SK-N-SH treated with all-trans-retinoic acid at 6 μM for 48 hours (cell line): ENCODE data around the gene LAPTM4A.

Experiments
- ATAC-seq: fragments of 200-7000 bp; cut with Tn5 transposase; 3 replicates; pipeline ENCODE4 v1.9.1; 2020; ENCODE audit warnings: mild to moderate bottlenecking, moderate library complexity
- ARNTL ChIP-seq: fragments of 450-650 bp; formaldehyde crosslinking; IDR thresholded peaks from 2 replicates; pipeline ENCODE4 v1.5.0; 2020; ENCODE audit warnings: low read depth, mild to moderate bottlenecking, moderate library complexity, borderline replicate concordance
- BACH2 ChIP-seq: fragments of 250-450 bp; sonication (Bioruptor Pico); IDR thresholded peaks from 2 replicates; pipeline ENCODE4 v1.9.0; 2021; ENCODE audit warnings: mild to moderate bottlenecking, borderline replicate concordance
- CSDC2 ChIP-seq: fragments of 250-450 bp; sonication (Bioruptor Pico); IDR thresholded peaks from 2 replicates; pipeline ENCODE4 v1.5.0; 2020; ENCODE audit warnings: mild to moderate bottlenecking, moderate library complexity
- ESRRG ChIP-seq: fragments of 250-450 bp; sonication (Bioruptor Pico); IDR thresholded peaks from 2 replicates; pipeline ENCODE4 v1.6.1; 2021; ENCODE audit warnings: mild to moderate bottlenecking
- GLIS3 ChIP-seq: fragments of 250-450 bp; sonication (Bioruptor Pico); IDR thresholded peaks from 2 replicates; pipeline ENCODE4 v1.5.0; 2020; ENCODE audit warnings: mild to moderate bottlenecking, moderate library complexity
- OSR1 ChIP-seq: fragments of 250-450 bp; sonication (Bioruptor Pico); IDR thresholded peaks from 2 replicates; pipeline ENCODE4 v1.8.0; 2022; ENCODE audit warnings: moderate library complexity, mild to moderate bottlenecking, inconsistent platforms
- PPARA ChIP-seq: fragments of 250-450 bp; sonication (Bioruptor Pico); IDR thresholded peaks from 2 replicates; pipeline ENCODE4 v1.5.0; 2020; ENCODE audit warnings: mild to moderate bottlenecking, borderline replicate concordance
- RARB ChIP-seq: fragments of 250-450 bp; sonication (Bioruptor Pico); IDR thresholded peaks from 2 replicates; pipeline ENCODE4 v1.8.0; 2021; ENCODE audit warnings: mild to moderate bottlenecking, moderate library complexity
- SNAI2 ChIP-seq: fragments of 250-450 bp; sonication (Bioruptor Pico); IDR thresholded peaks from 2 replicates; pipeline ENCODE4 v1.5.0; 2020; ENCODE audit warnings: mild to moderate bottlenecking, moderate library complexity
- TCF4 ChIP-seq: fragments of 250-450 bp; sonication (Bioruptor Pico); IDR thresholded peaks from 2 replicates; pipeline ENCODE4 v1.8.0; 2021; ENCODE audit warnings: mild to moderate bottlenecking, moderate library complexity, borderline replicate concordance
- TOX ChIP-seq: fragments of 250-450 bp; sonication (Bioruptor Pico); IDR thresholded peaks from 2 replicates; pipeline ENCODE4 v1.8.0; 2021; ENCODE audit warnings: mild to moderate bottlenecking, moderate library complexity, borderline replicate concordance
- ZC3H10 ChIP-seq: fragments of 250-450 bp; sonication (Bioruptor Pico); IDR thresholded peaks from 2 replicates; pipeline ENCODE4 v1.5.1; 2021; ENCODE audit warnings: mild to moderate bottlenecking, moderate library complexity
- ZFP30 ChIP-seq: fragments of 450-650 bp; formaldehyde crosslinking; IDR thresholded peaks from 2 replicates; pipeline ENCODE4 v1.5.0; 2022; ENCODE audit warnings: mild to moderate bottlenecking, moderate library complexity
- ZNF565 ChIP-seq: fragments of 450-650 bp; formaldehyde crosslinking; conservative IDR thresholded peaks from 2 replicates; pipeline ENCODE4 v1.5.0; 2020; ENCODE audit warnings: low read depth, mild to moderate bottlenecking, moderate library complexity
- ZNF70 ChIP-seq: fragments of 450-650 bp; formaldehyde crosslinking; IDR thresholded peaks from 2 replicates; pipeline ENCODE4 v1.5.0; 2020; ENCODE audit warnings: mild to moderate bottlenecking, moderate library complexity
- ZNF8 ChIP-seq: fragments of 450-650 bp; formaldehyde crosslinking; IDR thresholded peaks from 2 replicates; pipeline ENCODE4 v1.5.0; 2020; ENCODE audit warnings: mild to moderate bottlenecking, moderate library complexity
- TF ChIP-seq, protein P1 (sequence below): fragments of 250-450 bp; sonication (Bioruptor Pico); IDR thresholded peaks from 2 replicates; pipeline ENCODE4 v1.8.0; 2021; ENCODE audit warnings: low read depth, mild to moderate bottlenecking, moderate library complexity, borderline replicate concordance
- TF ChIP-seq, protein P2 (sequence below): fragments of 250-450 bp; sonication (Bioruptor Pico); IDR thresholded peaks from 2 replicates; pipeline ENCODE4 v1.5.1; 2020; ENCODE audit warnings: low read depth, mild to moderate bottlenecking, moderate library complexity
- TF ChIP-seq, protein P3 (sequence below): fragments of 250-450 bp; sonication (Bioruptor Pico); IDR thresholded peaks from 2 replicates; pipeline ENCODE4 v1.8.0; 2020; ENCODE audit warnings: mild to moderate bottlenecking, moderate library complexity, borderline replicate concordance
- TF ChIP-seq, protein P4 (sequence below): fragments of 250-450 bp; sonication (Bioruptor Pico); IDR thresholded peaks from 2 replicates; pipeline ENCODE4 v1.5.0; 2020; ENCODE audit warnings: mild to moderate bottlenecking, moderate library complexity

The LAPTM4A gene

DNA sequence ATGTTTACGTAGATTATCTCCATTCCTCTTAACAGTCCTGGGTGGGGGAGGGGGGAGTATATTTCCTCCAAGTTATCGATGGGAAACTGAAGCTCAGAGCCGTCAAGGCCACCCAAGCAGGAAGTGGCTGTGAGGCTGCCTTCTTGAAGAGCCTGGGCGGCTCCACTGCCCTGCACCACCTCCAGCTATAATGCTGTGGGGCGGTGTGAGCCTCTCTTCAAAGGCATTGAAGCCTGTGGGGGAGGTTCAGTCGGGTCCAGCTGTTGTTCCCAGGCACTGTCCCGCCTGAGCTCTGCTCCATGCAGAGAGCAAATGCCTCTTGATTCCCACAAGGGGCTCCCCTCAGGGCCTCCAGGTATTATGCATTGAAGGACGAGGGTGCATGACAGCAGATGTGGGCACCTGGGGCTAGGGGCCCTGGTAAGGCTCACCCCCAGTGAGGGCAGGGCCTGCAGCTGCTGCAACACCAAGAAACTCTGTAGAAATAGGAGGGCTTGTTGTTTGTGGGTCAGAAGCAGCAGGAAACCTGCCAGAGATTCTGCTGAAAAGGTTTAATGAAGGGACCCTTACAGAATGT lies 29.5 kb upstream of the LAPTM4A start:
- TF ChIP-seq, protein P1, sequence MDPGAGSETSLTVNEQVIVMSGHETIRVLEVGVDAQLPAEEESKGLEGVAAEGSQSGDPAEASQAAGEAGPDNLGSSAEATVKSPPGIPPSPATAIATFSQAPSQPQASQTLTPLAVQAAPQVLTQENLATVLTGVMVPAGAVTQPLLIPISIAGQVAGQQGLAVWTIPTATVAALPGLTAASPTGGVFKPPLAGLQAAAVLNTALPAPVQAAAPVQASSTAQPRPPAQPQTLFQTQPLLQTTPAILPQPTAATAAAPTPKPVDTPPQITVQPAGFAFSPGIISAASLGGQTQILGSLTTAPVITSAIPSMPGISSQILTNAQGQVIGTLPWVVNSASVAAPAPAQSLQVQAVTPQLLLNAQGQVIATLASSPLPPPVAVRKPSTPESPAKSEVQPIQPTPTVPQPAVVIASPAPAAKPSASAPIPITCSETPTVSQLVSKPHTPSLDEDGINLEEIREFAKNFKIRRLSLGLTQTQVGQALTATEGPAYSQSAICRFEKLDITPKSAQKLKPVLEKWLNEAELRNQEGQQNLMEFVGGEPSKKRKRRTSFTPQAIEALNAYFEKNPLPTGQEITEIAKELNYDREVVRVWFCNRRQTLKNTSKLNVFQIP (CRISPR knock-in tag) = no peak
- TF ChIP-seq ZC3H10 (CRISPR knock-in tag) (no peak), ZFP30 (no peak), OSR1 (CRISPR knock-in tag) (no peak), ARNTL (CRISPR knock-in tag) (no peak), SNAI2 (no peak), RARB (no peak), BACH2 (CRISPR knock-in tag) (no peak)
- TF ChIP-seq, protein P2, sequence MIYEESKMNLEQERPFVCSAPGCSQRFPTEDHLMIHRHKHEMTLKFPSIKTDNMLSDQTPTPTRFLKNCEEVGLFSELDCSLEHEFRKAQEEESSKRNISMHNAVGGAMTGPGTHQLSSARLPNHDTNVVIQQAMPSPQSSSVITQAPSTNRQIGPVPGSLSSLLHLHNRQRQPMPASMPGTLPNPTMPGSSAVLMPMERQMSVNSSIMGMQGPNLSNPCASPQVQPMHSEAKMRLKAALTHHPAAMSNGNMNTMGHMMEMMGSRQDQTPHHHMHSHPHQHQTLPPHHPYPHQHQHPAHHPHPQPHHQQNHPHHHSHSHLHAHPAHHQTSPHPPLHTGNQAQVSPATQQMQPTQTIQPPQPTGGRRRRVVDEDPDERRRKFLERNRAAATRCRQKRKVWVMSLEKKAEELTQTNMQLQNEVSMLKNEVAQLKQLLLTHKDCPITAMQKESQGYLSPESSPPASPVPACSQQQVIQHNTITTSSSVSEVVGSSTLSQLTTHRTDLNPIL (CRISPR knock-in tag) = no peak
- TF ChIP-seq, protein P3, sequence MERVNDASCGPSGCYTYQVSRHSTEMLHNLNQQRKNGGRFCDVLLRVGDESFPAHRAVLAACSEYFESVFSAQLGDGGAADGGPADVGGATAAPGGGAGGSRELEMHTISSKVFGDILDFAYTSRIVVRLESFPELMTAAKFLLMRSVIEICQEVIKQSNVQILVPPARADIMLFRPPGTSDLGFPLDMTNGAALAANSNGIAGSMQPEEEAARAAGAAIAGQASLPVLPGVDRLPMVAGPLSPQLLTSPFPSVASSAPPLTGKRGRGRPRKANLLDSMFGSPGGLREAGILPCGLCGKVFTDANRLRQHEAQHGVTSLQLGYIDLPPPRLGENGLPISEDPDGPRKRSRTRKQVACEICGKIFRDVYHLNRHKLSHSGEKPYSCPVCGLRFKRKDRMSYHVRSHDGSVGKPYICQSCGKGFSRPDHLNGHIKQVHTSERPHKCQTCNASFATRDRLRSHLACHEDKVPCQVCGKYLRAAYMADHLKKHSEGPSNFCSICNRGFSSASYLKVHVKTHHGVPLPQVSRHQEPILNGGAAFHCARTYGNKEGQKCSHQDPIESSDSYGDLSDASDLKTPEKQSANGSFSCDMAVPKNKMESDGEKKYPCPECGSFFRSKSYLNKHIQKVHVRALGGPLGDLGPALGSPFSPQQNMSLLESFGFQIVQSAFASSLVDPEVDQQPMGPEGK (CRISPR knock-in tag) = no peak

DNA sequence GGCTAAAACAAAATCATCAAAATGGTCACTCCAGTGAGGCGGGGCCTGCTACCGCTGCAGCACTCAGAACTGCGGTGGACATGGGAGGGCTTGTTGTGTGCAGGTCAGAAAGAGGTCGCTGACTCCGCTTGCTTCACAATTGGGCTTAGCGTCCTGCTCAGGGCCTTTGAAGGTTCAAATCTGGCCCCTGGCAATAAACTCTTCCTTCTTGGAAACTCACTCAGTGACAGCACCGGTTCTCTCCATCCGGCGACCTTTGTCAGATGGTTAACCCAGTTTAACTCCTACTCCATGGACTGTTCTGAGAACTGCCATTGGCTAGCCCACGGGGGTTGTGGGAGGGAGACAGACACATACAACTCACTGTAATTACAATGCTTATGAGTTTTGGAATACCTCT lies 29.0 kb upstream of the LAPTM4A start:
- no peak for ATAC-seq

More for the DNA sequence above, 29.5 kb upstream of the LAPTM4A start:
- ATAC-seq = no peak

More for the DNA sequence above, 29.0 kb upstream of the LAPTM4A start:
- TF ChIP-seq CSDC2 (CRISPR knock-in tag) (no peak), ZNF565 (no peak), ARNTL (CRISPR knock-in tag) (no peak), ZFP30 (no peak), SNAI2 (no peak), TCF4 (no peak), ESRRG (CRISPR knock-in tag) (no peak), TOX (CRISPR knock-in tag) (no peak), RARB (no peak), GLIS3 (no peak), ZNF70 (CRISPR knock-in tag) (no peak), OSR1 (CRISPR knock-in tag) (no peak), PPARA (CRISPR knock-in tag) (no peak), BACH2 (CRISPR knock-in tag) (no peak), ZNF8 (CRISPR knock-in tag) (no peak)
- TF ChIP-seq, protein P4, sequence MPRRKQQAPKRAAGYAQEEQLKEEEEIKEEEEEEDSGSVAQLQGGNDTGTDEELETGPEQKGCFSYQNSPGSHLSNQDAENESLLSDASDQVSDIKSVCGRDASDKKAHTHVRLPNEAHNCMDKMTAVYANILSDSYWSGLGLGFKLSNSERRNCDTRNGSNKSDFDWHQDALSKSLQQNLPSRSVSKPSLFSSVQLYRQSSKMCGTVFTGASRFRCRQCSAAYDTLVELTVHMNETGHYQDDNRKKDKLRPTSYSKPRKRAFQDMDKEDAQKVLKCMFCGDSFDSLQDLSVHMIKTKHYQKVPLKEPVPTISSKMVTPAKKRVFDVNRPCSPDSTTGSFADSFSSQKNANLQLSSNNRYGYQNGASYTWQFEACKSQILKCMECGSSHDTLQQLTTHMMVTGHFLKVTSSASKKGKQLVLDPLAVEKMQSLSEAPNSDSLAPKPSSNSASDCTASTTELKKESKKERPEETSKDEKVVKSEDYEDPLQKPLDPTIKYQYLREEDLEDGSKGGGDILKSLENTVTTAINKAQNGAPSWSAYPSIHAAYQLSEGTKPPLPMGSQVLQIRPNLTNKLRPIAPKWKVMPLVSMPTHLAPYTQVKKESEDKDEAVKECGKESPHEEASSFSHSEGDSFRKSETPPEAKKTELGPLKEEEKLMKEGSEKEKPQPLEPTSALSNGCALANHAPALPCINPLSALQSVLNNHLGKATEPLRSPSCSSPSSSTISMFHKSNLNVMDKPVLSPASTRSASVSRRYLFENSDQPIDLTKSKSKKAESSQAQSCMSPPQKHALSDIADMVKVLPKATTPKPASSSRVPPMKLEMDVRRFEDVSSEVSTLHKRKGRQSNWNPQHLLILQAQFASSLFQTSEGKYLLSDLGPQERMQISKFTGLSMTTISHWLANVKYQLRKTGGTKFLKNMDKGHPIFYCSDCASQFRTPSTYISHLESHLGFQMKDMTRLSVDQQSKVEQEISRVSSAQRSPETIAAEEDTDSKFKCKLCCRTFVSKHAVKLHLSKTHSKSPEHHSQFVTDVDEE (CRISPR knock-in tag) = no peak
- TF ChIP-seq, protein P1 (CRISPR knock-in tag) = no peak
- TF ChIP-seq, protein P3 (CRISPR knock-in tag) = no peak
